Esophagus muscularis mucosa (tissue), 4 donors: ENCODE data around the gene ADPRHL1. TPM values are rescaled to one million over a fixed set of nuclear protein-coding genes. Genes with fewer than 3 reads are reported as not detected.

Source experiments
- DNase-seq: peaks from one replicate; pipeline ENCODE4 v3.0.0-alpha.2; 2017; ENCODE audit errors: extremely low spot score
- H3K27ac ChIP-seq, 4 donors: fragments of 200-600 bp; sonication (generic); replicated peaks in 1 of 4; 1 replicate in 3 of 4; 2 replicates in 1 of 4; pipeline ENCODE4 v1.5.1; 2016 to 2019; ENCODE audit warnings: mild to moderate bottlenecking in 1 of 4
- H3K27me3 ChIP-seq, 4 donors: fragments of 200-600 bp; sonication (generic); one replicate each; pipeline versions ENCODE4 v1.5.1 to v1.6.0; 2016 to 2019
- H3K36me3 ChIP-seq, 4 donors: fragments of 200-600 bp; sonication (generic); one replicate each; pipeline ENCODE4 v1.5.1; 2016 to 2019
- H3K4me1 ChIP-seq, 4 donors: fragments of 200-600 bp; sonication (generic); one replicate each; pipeline ENCODE4 v1.5.1; 2016 to 2019
- H3K4me3 ChIP-seq, 4 donors: fragments of 200-600 bp; sonication (generic); 1 replicate in 2 of 4; 2 replicates in 2 of 4; pipeline ENCODE4 v1.5.1; 2016 to 2019; ENCODE audit warnings: mild to moderate bottlenecking in 4 of 4, moderate library complexity in 1 of 4
- H3K9me3 ChIP-seq, 4 donors: fragments of 200-600 bp; sonication (generic); 1 replicate in 3 of 4; 2 replicates in 1 of 4; pipeline ENCODE4 v1.5.1; 2016 to 2019
- CTCF ChIP-seq, 3 experiments: fragments of 200-600 bp in 2 of 3; fragments of 450-650 bp in 1 of 3; sonication (generic) in 2 of 3; IDR thresholded peaks; one replicate each; pipeline ENCODE4 v1.5.1; 2017 to 2019; ENCODE audit warnings: antibody characterized with exemption in 3 of 3, mild to moderate bottlenecking in 2 of 3, moderate library complexity in 1 of 3
- EP300 ChIP-seq: sonication (generic); formaldehyde crosslinking; IDR thresholded peaks from one replicate; pipeline ENCODE4 v1.6.1; 2017; ENCODE audit warnings: antibody characterized with exemption
- POLR2A ChIP-seq: fragments of 450-650 bp; IDR thresholded peaks from one replicate; pipeline ENCODE4 v1.6.1; 2017; ENCODE audit warnings: antibody characterized with exemption, moderate library complexity, mild to moderate bottlenecking, low read depth
- POLR2AphosphoS5 ChIP-seq, 2 donors: sonication (generic); formaldehyde crosslinking; IDR thresholded peaks; one replicate each; pipeline ENCODE4 v1.6.1; 2017; ENCODE audit warnings: antibody characterized with exemption in 2 of 2
- WGBS: methylation state at CpG from one replicate; pipeline ENCODE4 v1.1.5; 2018; 5-methylcytosine and 5-hydroxymethylcytosine counted together
- intact Hi-C: fragments of 100-400 bp; cut with DNase I; formaldehyde crosslinking; loops from one replicate; pipeline ENCODE4 v1.15.1; 2023
- total RNA-seq, 4 donors: library from RNA; depleted of rRNA; stranded (reverse); fragments of >200 nt; gene quantifications; one replicate each; pipeline versions ENCODE4 v1.1.0 to v1.2.1, GENCODE V29; 2016

Gene ADPRHL1
- total RNA-seq, 4 donors from 2014 or later = 6.9 to 26.2 (median 11.0) TPM

- intact Hi-C loops = no loop called here
- Histone ChIP-seq H3K4me1 (peaks cover 0 to 9% (median 3%) of the 10 kb centered on the region in 4 donors), H3K27ac (peak overlapping the region in 1 of 4 donors; percentile 36), H3K36me3 (peaks cover 0 to 72% (median 4%) of the 10 kb centered on the region in 4 donors), H3K4me3 (no peak overlapping the region), H3K27me3 (no peaks in the 10 kb centered on the region), H3K9me3 (no peaks in the 10 kb centered on the region)
- TF ChIP-seq POLR2A = no peak
- TF ChIP-seq CTCF (IDR thresholded peaks at IDR 0.05) = no peak
- no peak for TF ChIP-seq POLR2AphosphoS5 (IDR thresholded peaks at IDR 0.05)
- TF ChIP-seq EP300 = no peak
- WGBS = 76% methylated on average over 16 of the region's 31 CpGs
- DNase-seq = no peak
Observed at GRCh38 chr13:113427562-113428468, 25.5 kb downstream of the ADPRHL1 start.

GRCh38 chr13:113426591-113426986 is 26.7 kb downstream of the ADPRHL1 start:
- Histone ChIP-seq H3K27me3 (no peaks in the 10 kb centered on the region), H3K4me3 (no peak overlapping the region), H3K9me3 (no peaks in the 10 kb centered on the region), H3K27ac (no peak overlapping the region), H3K4me1 (peaks cover 0 to 21% (median 12%) of the 10 kb centered on the region in 4 donors), H3K36me3 (peaks cover 0 to 81% (median 4%) of the 10 kb centered on the region in 4 donors)
- 88% methylated on average over 15 of the region's 15 CpGs for WGBS
- DNase-seq = no peak
- TF ChIP-seq POLR2A (no peak), POLR2AphosphoS5 (IDR thresholded peaks at IDR 0.05) (no peak), CTCF (IDR thresholded peaks at IDR 0.05) (no peak), EP300 (no peak)
- intact Hi-C loops = no loop called here

GRCh38 chr13:113425941-113426590 is 27.2 kb downstream of the ADPRHL1 start:
- no peak for DNase-seq
- Histone ChIP-seq H3K27me3 (no peaks in the 10 kb centered on the region), H3K9me3 (no peaks in the 10 kb centered on the region), H3K4me1 (peaks cover 0 to 27% (median 17%) of the 10 kb centered on the region in 4 donors), H3K27ac (no peak overlapping the region), H3K4me3 (no peak overlapping the region), H3K36me3 (peaks cover 0 to 79% (median 4%) of the 10 kb centered on the region in 4 donors)
- WGBS = 94% methylated on average over 21 of the region's 22 CpGs
- intact Hi-C loops = no loop called here
- TF ChIP-seq EP300 (no peak), POLR2AphosphoS5 (IDR thresholded peaks at IDR 0.05) (no peak), POLR2A (no peak), CTCF (IDR thresholded peaks at IDR 0.05) (no peak)

- TF ChIP-seq POLR2A = no peak
- no peak for TF ChIP-seq POLR2AphosphoS5 (IDR thresholded peaks at IDR 0.05)
- no peak for TF ChIP-seq EP300
- TF ChIP-seq CTCF (IDR thresholded peaks at IDR 0.05) = no peak
- H3K27me3 ChIP-seq = no peaks in the 10 kb centered on the region
- peaks cover 0 to 28% (median 17%) of the 10 kb centered on the region in 4 donors for H3K4me1 ChIP-seq
- peaks cover 0 to 65% (median 2%) of the 10 kb centered on the region in 4 donors for H3K36me3 ChIP-seq
- DNase-seq = no peak
- no peak overlapping the region for H3K27ac ChIP-seq
- no peak overlapping the region for H3K4me3 ChIP-seq
- 91% methylated on average over 8 of the region's 11 CpGs for WGBS
- H3K9me3 ChIP-seq = no peaks in the 10 kb centered on the region
- intact Hi-C loops = no loop called here
Observed at GRCh38 chr13:113423520-113424163, 29.6 kb downstream of the ADPRHL1 start.
